HCT116 (cell line): ENCODE results near the gene MRPL39. TPM values are rescaled to one million over a fixed set of nuclear protein-coding genes. Genes with fewer than 3 reads are reported as not detected.

Experiments used
- ATAC-seq: fragments of 200-7000 bp; cut with Tn5 transposase; 2 replicates; pipeline ENCODE4 v1.9.1; 2020; ENCODE audit warnings: mild to moderate bottlenecking, moderate library complexity
- BruUV-seq: library from RNA; stranded (reverse); fragments of 400-500 nt; replicated peaks from 2 replicates; lab custom pipeline; 2021; lab: Mats Ljungman, UMichigan
- CTCF ChIA-PET: fragments of 300-600 bp; sonication (Branson Sonifier 250); formaldehyde crosslinking; loops from one replicate; lab custom pipeline; 2021; ENCODE audit warnings: antibody characterized with exemption; lab: Charles Lee
- POLR2A ChIA-PET: fragments of 300-600, 350-600 bp; sonication (Branson Sonifier 250); formaldehyde crosslinking; loops from one replicate; lab custom pipeline; 2021; ENCODE audit warnings: antibody characterized with exemption; lab: Charles Lee
- RAD21 ChIA-PET, 2 experiments: fragments of 300-600 bp; sonication (Branson Sonifier 250); formaldehyde crosslinking; loops; one replicate each; lab custom pipeline; 2023; ENCODE audit warnings: low total read pairs in 2 of 2; ENCODE audit not compliant: uncharacterized antibody in 2 of 2, unreplicated experiment in 2 of 2, low non-redundant PET in 1 of 2; lab: Charles Lee
- DNase-seq: peaks from one replicate; pipeline ENCODE4 v3.0.0-alpha.2; 2010; ENCODE audit warnings: low read depth, low spot score
- H2AFZ ChIP-seq: fragments of 200-600 bp; shearing (Covaris generic), sonication (generic); 2 replicates; pipeline ENCODE4 v1.6.1; 2017; ENCODE audit warnings: low read depth, mixed run types, mixed read lengths, antibody characterized with exemption, low read length; ENCODE audit not compliant: poor library complexity, severe bottlenecking
- H3K27ac ChIP-seq: 2 replicates; pipeline ENCODE4 v1.5.1; 2012; ENCODE audit warnings: low read depth, low read length
- H3K27me3 ChIP-seq: fragments of 200-600 bp; sonication (generic); 2 replicates; pipeline ENCODE4 v1.6.1; 2016; ENCODE audit warnings: mixed run types, low read length, mixed read lengths; ENCODE audit not compliant: insufficient read depth
- H3K36me3 ChIP-seq, 2 experiments: fragments of 200-500 bp in 1 of 2; fragments of 200-600 bp in 1 of 2; sonication (Bioruptor generic) in 1 of 2; sonication (generic) in 1 of 2; 2 replicates each; pipeline versions ENCODE4 v1.5.1 to v1.6.1; 2014 to 2016; ENCODE audit warnings: low read length in 2 of 2, inconsistent platforms in 1 of 2, mixed read lengths in 1 of 2, mixed run types in 1 of 2; ENCODE audit not compliant: insufficient read depth in 2 of 2, control insufficient read depth in 1 of 2
- H3K4me1 ChIP-seq, 2 experiments: fragments of 200-600 bp in 1 of 2; sonication (generic) in 1 of 2; 2 replicates each; pipeline versions ENCODE4 v1.5.1 to v1.6.1; 2012 to 2017; ENCODE audit warnings: low read length in 2 of 2, inconsistent platforms in 1 of 2, mild to moderate bottlenecking in 1 of 2, mixed read lengths in 1 of 2, mixed run types in 1 of 2, moderate library complexity in 1 of 2; ENCODE audit not compliant: insufficient read depth in 2 of 2, control insufficient read depth in 1 of 2
- H3K4me2 ChIP-seq: fragments of 200-600 bp; sonication (generic); 2 replicates; pipeline ENCODE4 v1.6.1; 2017; ENCODE audit warnings: mixed run types, low read length, mixed read lengths
- H3K4me3 ChIP-seq, 2 experiments: fragments of 200-600 bp in 1 of 2; sonication (generic) in 1 of 2; replicated peaks in 1 of 2; 2 replicates each; pipeline ENCODE4 v1.5.1; 2011 to 2016; ENCODE audit warnings: low read length in 2 of 2, control low read depth in 1 of 2, low read depth in 1 of 2, mild to moderate bottlenecking in 1 of 2, mixed read lengths in 1 of 2, mixed run types in 1 of 2
- H3K79me2 ChIP-seq: fragments of 200-600 bp; sonication (generic); 2 replicates; pipeline ENCODE4 v1.6.1; 2017; ENCODE audit warnings: mild to moderate bottlenecking, mixed run types, low read length, moderate library complexity, mixed read lengths; ENCODE audit not compliant: insufficient read depth
- H3K9ac ChIP-seq: fragments of 200-600 bp; sonication (generic); 2 replicates; pipeline ENCODE4 v1.6.1; 2016; ENCODE audit warnings: low read length, mixed read lengths
- H3K9me2 ChIP-seq: fragments of 200-600 bp; sonication (generic), shearing (Covaris generic); 2 replicates; pipeline ENCODE4 v1.6.1; 2017; ENCODE audit warnings: mixed run types, mild to moderate bottlenecking, moderate library complexity; ENCODE audit not compliant: insufficient read depth
- H3K9me3 ChIP-seq, 2 experiments: fragments of 200-500 bp in 1 of 2; fragments of 200-600 bp in 1 of 2; sonication (Bioruptor generic) in 1 of 2; sonication (generic) in 1 of 2; 2 replicates each; pipeline ENCODE4 v1.6.1; 2014 to 2017; ENCODE audit warnings: low read length in 2 of 2, mixed read lengths in 2 of 2, inconsistent platforms in 1 of 2, low read depth in 1 of 2, mild to moderate bottlenecking in 1 of 2, mixed run types in 1 of 2, moderate library complexity in 1 of 2; ENCODE audit not compliant: control insufficient read depth in 1 of 2, insufficient read depth in 1 of 2
- H4K20me1 ChIP-seq: fragments of 200-600 bp; sonication (generic), shearing (Covaris generic); 2 replicates; pipeline ENCODE4 v1.6.1; 2017; ENCODE audit warnings: mixed run types, mild to moderate bottlenecking, moderate library complexity; ENCODE audit not compliant: insufficient read depth
- CBX3 ChIP-seq: IDR thresholded peaks from 2 replicates; pipeline ENCODE4 v1.6.1; 2012; ENCODE audit warnings: low read depth
- CTCF ChIP-seq, 3 experiments: fragments of 200-600 bp in 1 of 3; sonication (generic) in 1 of 3; IDR thresholded peaks in 2 of 3; conservative IDR thresholded peaks in 1 of 3; 2 replicates each; pipeline ENCODE4 v1.5.1; 2012 to 2017; ENCODE audit warnings: low read depth in 2 of 3, low read length in 2 of 3, antibody characterized with exemption in 1 of 3, borderline replicate concordance in 1 of 3, control low read depth in 1 of 3, mild to moderate bottlenecking in 1 of 3, mixed read lengths in 1 of 3, mixed run types in 1 of 3, moderate library complexity in 1 of 3; ENCODE audit not compliant: insufficient read depth in 1 of 3
- EZH2phosphoT487 ChIP-seq: fragments of 200-600 bp; IDR thresholded peaks from 2 replicates; pipeline ENCODE4 v1.6.1; 2018; ENCODE audit warnings: antibody characterized with exemption, borderline replicate concordance
- FOSL1 ChIP-seq: IDR thresholded peaks from 2 replicates; pipeline ENCODE4 v1.6.1; 2012; ENCODE audit warnings: low read depth
- JUND ChIP-seq: IDR thresholded peaks from 2 replicates; pipeline ENCODE4 v1.6.1; 2012
- MAX ChIP-seq: IDR thresholded peaks from 2 replicates; pipeline ENCODE4 v1.6.1; 2012
- POLR2A ChIP-seq: IDR thresholded peaks from 2 replicates; pipeline ENCODE4 v1.7.0; 2011; ENCODE audit warnings: borderline replicate concordance; ENCODE audit not compliant: insufficient read depth, insufficient read length; ENCODE audit errors: extremely low read depth
- POLR2AphosphoS5 ChIP-seq: IDR thresholded peaks from 2 replicates; pipeline ENCODE4 v1.6.1; 2011; ENCODE audit warnings: mild to moderate bottlenecking, low read depth, low read length, moderate library complexity
- RAD21 ChIP-seq: IDR thresholded peaks from 2 replicates; pipeline ENCODE4 v1.6.1; 2012; ENCODE audit warnings: low read depth, mild to moderate bottlenecking
- SIN3A ChIP-seq: IDR thresholded peaks from 2 replicates; pipeline ENCODE4 v1.6.1; 2012; ENCODE audit warnings: low read depth
- SP1 ChIP-seq: IDR thresholded peaks from 2 replicates; pipeline ENCODE4 v1.6.1; 2012; ENCODE audit warnings: low read depth
- SRF ChIP-seq: IDR thresholded peaks from 2 replicates; pipeline ENCODE4 v1.6.1; 2012; ENCODE audit warnings: low read depth
- TCF7L2 ChIP-seq: IDR thresholded peaks from 2 replicates; pipeline ENCODE4 v1.7.0; 2011; ENCODE audit warnings: borderline replicate concordance, inconsistent platforms; ENCODE audit not compliant: insufficient read depth, insufficient read length; ENCODE audit errors: extremely low read depth
- YY1 ChIP-seq: IDR thresholded peaks from 2 replicates; pipeline ENCODE4 v1.6.1; 2011; ENCODE audit warnings: low read length, low read depth, moderate library complexity, mild to moderate bottlenecking; ENCODE audit not compliant: insufficient replicate concordance; ENCODE audit errors: extremely low read depth
- ZFX ChIP-seq: fragments of 450-650 bp; IDR thresholded peaks from 2 replicates; pipeline ENCODE4 v1.6.1; 2017
- intact Hi-C: fragments of 100-400 bp; cut with micrococcal nuclease; formaldehyde crosslinking; loops from 2 replicates; pipeline ENCODE4 v1.10.0; 2022
- total RNA-seq: library from RNA; stranded (reverse); gene quantifications from one replicate; pipeline ENCODE4 v1.2.1, GENCODE V29; 2021; ENCODE audit not compliant: unreplicated experiment

Gene MRPL39
- total RNA-seq, 1 experiment from 2014 or later, result 41.1 TPM

GRCh38 chr21:25539606-25540005 is 67.7 kb downstream of the MRPL39 start:
- no peak for DNase-seq
- Histone ChIP-seq H3K27ac (no peak overlapping the region), H3K27me3 (no peaks in the 10 kb centered on the region), H3K4me3 (no peak overlapping the region), H3K79me2 (no peaks in the 10 kb centered on the region), H3K9me3 (no peaks in the 10 kb centered on the region; a peak in 2 of 4 replicates), H3K4me2 (no peak overlapping the region), H3K9ac (no peak overlapping the region), H3K4me1 (no peaks in the 10 kb centered on the region), H2AFZ (no peak overlapping the region), H3K9me2 (no peaks in the 10 kb centered on the region), H4K20me1 (no peaks in the 10 kb centered on the region), H3K36me3 (no peaks in the 10 kb centered on the region)
- TF ChIP-seq YY1 (no peak), RAD21 (no peak), JUND (no peak), POLR2AphosphoS5 (no peak), SP1 (no peak), CBX3 (no peak), POLR2A (no peak), MAX (no peak), EZH2phosphoT487 (no peak), CTCF (IDR thresholded peaks at IDR 0.05 in 2 of 3, conservative IDR thresholded peaks at IDR 0.05 in 1 of 3; ENCODE audit: borderline replicate concordance in 1 of 3, insufficient read depth in 1 of 3, low read depth in 2 of 3, low read length in 2 of 3) (no peak), ZFX (no peak), TCF7L2 (no peak), FOSL1 (no peak), SRF (no peak), SIN3A (no peak)
- CTCF ChIA-PET, result no interaction called here
- no peak for ATAC-seq
- POLR2A ChIA-PET, result no interaction called here
- RAD21 ChIA-PET, result no interaction called here
- intact Hi-C loops, result no loop called here
- BruUV-seq, result no TSS peak
